Tibial nerve (tissue), 4 donors: ENCODE results near the gene CAPZA1. TPM values are rescaled to one million over a fixed set of nuclear protein-coding genes. Genes with fewer than 3 reads are reported as not detected.

Source experiments
- DNase-seq, 2 donors: peaks; one replicate each; pipeline ENCODE4 v3.0.0-alpha.2; 2019; ENCODE audit warnings: low spot score in 2 of 2
- H3K27ac ChIP-seq, 4 donors: fragments of 200-600 bp; sonication (generic) in 3 of 4; one replicate each; pipeline ENCODE4 v1.5.1; 2017 to 2019; ENCODE audit warnings: mild to moderate bottlenecking in 1 of 4
- H3K27me3 ChIP-seq, 2 donors: fragments of 200-600 bp; sonication (generic) in 1 of 2; one replicate each; pipeline versions ENCODE4 v1.5.1 to v1.6.0; 2017 to 2019
- H3K36me3 ChIP-seq, 3 donors: fragments of 200-600 bp; sonication (generic); one replicate each; pipeline ENCODE4 v1.5.1; 2018 to 2019
- H3K4me1 ChIP-seq, 4 donors: fragments of 200-600 bp; sonication (generic) in 3 of 4; one replicate each; pipeline ENCODE4 v1.5.1; 2017 to 2019
- H3K4me3 ChIP-seq, 4 donors: fragments of 200-600 bp; sonication (generic) in 3 of 4; one replicate each; pipeline ENCODE4 v1.5.1; 2017 to 2019; ENCODE audit warnings: mild to moderate bottlenecking in 1 of 4, moderate library complexity in 1 of 4
- H3K9me3 ChIP-seq, 4 donors: fragments of 200-600 bp; sonication (generic) in 3 of 4; one replicate each; pipeline ENCODE4 v1.5.1; 2017 to 2019
- EP300 ChIP-seq, 2 donors: sonication (generic); formaldehyde crosslinking; IDR thresholded peaks; one replicate each; pipeline ENCODE4 v1.6.1; 2017; ENCODE audit warnings: antibody characterized with exemption in 2 of 2, mild to moderate bottlenecking in 1 of 2
- POLR2A ChIP-seq, 2 donors: fragments of 450-650 bp; IDR thresholded peaks; one replicate each; pipeline ENCODE4 v1.6.1; 2017; ENCODE audit warnings: antibody characterized with exemption in 2 of 2, mild to moderate bottlenecking in 2 of 2, moderate library complexity in 2 of 2
- WGBS, 2 donors: methylation state at CpG; one replicate each; pipeline ENCODE4 v1.1.5; 2018; 5-methylcytosine and 5-hydroxymethylcytosine counted together
- total RNA-seq, 4 donors: library from RNA; depleted of rRNA; stranded (reverse); fragments of >200 nt; gene quantifications; one replicate each; pipeline ENCODE4 v1.1.0, GENCODE V29; 2016
- TF ChIP-seq, protein P1 (sequence below), 5 experiments: fragments of 200-600 bp in 3 of 5; fragments of 450-650 bp in 2 of 5; sonication (generic) in 3 of 5; IDR thresholded peaks; one replicate each; pipeline ENCODE4 v1.5.1; 2016 to 2019; ENCODE audit warnings: antibody characterized with exemption in 5 of 5, mild to moderate bottlenecking in 3 of 5, moderate library complexity in 2 of 5

CAPZA1 gene
- total RNA-seq, 4 donors from 2014 or later, result 90.8 to 126 (median 114) TPM

DNA sequence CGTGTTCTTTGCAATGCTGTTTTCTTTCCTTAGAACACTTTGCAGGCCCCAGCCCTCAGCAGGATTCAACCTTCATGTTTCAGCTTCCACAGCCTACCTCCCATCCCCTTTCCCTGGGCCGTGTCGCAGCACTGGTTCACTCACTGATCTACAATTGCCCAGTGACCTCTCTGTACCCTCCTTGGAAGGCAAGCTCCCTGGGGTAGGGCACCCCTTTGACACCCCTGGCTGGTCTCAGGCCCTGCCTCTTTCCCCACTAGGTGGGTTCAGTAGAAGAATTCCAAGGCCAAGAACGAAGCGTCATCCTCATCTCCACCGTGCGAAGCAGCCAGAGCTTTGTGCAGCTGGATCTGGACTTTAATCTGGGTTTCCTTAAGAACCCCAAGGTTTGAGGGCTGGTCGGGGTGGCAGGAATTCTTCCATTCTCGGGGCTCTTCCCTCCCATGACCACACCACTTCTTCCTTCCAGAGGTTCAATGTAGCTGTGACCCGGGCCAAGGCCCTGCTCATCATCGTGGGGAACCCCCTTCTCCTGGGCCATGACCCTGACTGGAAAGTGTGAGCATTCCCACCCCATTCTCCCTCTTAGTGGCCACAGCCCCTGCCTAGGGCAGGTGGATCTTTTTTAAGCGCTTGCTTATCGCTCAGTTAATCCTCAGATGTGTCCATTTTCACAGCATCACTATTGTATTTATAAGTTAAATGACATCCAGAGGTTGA, 80.0 kb downstream of the CAPZA1 start:
- no peak overlapping the region for H3K4me3 ChIP-seq
- no peak for DNase-seq
- H3K9me3 ChIP-seq, result no peaks in the 10 kb centered on the region
- H3K36me3 ChIP-seq, result peaks cover 3 to 58% (median 5%) of the 10 kb centered on the region in 3 donors
- H3K4me1 ChIP-seq, result peaks cover 0 to 68% (median 61%) of the 10 kb centered on the region in 4 donors
- peak overlapping the region; percentile 81 to 100 (median 98) for H3K27ac ChIP-seq
- 49 to 68% methylated on average over 9 to 13 of the region's 13 CpGs for WGBS, 2 donors
- no peak for TF ChIP-seq EP300 (IDR thresholded peaks at IDR 0.05)
- TF ChIP-seq POLR2A (IDR thresholded peaks at IDR 0.05), result no peak
- TF ChIP-seq, protein P1, sequence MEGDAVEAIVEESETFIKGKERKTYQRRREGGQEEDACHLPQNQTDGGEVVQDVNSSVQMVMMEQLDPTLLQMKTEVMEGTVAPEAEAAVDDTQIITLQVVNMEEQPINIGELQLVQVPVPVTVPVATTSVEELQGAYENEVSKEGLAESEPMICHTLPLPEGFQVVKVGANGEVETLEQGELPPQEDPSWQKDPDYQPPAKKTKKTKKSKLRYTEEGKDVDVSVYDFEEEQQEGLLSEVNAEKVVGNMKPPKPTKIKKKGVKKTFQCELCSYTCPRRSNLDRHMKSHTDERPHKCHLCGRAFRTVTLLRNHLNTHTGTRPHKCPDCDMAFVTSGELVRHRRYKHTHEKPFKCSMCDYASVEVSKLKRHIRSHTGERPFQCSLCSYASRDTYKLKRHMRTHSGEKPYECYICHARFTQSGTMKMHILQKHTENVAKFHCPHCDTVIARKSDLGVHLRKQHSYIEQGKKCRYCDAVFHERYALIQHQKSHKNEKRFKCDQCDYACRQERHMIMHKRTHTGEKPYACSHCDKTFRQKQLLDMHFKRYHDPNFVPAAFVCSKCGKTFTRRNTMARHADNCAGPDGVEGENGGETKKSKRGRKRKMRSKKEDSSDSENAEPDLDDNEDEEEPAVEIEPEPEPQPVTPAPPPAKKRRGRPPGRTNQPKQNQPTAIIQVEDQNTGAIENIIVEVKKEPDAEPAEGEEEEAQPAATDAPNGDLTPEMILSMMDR (IDR thresholded peaks at IDR 0.05), result no peak
- H3K27me3 ChIP-seq, result no peaks in the 10 kb centered on the region

DNA sequence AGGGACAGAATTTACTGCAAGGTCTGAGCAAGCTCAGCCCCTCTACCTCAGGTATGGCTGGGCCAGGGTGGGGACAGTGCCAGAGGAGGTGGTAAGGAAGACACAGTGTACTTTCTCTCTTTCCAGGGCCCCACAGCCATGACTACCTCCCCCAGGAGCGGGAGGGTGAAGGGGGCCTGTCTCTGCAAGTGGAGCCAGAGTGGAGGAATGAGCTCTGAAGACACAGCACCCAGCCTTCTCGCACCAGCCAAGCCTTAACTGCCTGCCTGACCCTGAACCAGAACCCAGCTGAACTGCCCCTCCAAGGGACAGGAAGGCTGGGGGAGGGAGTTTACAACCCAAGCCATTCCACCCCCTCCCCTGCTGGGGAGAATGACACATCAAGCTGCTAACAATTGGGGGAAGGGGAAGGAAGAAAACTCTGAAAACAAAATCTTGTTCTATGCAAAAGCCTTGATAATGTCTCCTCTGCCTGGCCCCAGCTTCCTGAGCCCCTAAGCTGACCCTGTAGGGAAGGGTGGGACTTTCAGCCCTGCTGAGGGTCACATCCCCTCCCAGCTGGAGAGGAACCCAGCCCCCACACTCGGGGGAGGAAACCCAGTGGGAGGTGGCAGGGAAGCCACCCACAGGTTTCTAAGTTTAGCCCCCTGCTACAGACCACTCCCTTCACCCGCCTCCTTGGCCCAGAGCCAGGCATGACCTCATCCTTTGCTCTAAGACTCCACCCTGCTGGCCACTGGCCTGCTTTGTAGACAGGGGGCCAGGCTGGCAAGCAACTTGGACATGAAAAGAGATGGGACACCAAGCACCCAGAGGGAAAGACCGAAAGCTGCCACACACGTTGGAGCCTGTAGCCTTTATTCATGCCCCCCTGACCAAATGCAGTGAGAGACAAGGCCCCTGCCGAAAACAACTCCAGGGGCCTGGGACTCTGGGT, 80.9 kb downstream of the CAPZA1 start:
- H3K27ac ChIP-seq, result peak overlapping the region; percentile 81 to 100 (median 98)
- no peaks in the 10 kb centered on the region for H3K27me3 ChIP-seq
- no peak overlapping the region for H3K4me3 ChIP-seq
- peak; percentile 98 to 99 for DNase-seq
- peaks cover 0 to 77% (median 65%) of the 10 kb centered on the region in 4 donors for H3K4me1 ChIP-seq
- H3K9me3 ChIP-seq, result no peaks in the 10 kb centered on the region
- WGBS, 2 donors, result 6 to 18% methylated on average over 7 of the region's 7 CpGs
- peaks cover 3 to 49% (median 5%) of the 10 kb centered on the region in 3 donors for H3K36me3 ChIP-seq
- TF ChIP-seq EP300 (IDR thresholded peaks at IDR 0.05), result peak; percentile 71 to 91
- TF ChIP-seq, protein P1 (IDR thresholded peaks at IDR 0.05), result peak in 2 of 5 experiments; percentile 36 to 48
- TF ChIP-seq POLR2A (IDR thresholded peaks at IDR 0.05), result peak in 1 of 2 donors; percentile 56

DNA sequence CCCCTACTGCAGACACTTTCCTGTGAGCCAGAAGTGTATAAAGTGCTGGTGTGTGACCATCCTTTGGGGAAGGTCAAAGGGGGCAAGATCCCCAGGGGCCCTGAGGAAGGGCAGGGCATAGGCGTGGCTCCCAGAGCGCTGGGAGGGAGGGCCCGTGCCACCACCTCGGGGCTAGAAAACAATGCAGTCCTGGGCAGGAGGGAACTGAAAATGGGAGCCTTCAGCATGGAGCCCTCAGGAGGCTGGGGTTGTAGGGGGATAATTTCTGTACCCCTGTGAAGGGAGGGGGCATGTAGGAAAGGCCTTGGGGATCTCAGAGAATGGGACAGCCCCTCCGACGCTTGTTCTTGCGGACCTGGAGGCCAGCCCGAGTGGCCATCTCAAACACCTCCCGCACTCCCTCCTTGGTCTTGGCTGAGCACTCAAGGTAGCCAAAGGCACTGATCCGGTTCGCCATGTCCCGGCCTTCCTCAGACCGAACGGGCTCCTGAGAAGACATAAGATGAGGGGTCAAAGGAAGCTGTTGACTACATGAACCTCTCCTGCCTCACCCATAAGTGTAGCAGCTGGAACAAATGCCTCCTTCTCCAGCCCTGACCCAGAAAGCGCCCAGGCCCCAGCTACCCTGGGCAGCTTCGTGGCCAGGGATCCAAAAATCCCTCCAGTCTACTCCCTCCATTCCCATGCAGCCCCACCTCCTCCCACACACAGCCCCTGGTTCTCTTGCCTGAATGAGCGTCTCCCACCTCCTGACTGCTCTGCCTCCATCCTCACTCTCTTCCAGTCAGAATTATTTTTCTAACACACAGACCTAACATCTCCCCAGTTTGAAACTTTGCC, 81.8 kb downstream of the CAPZA1 start:
- no peaks in the 10 kb centered on the region for H3K27me3 ChIP-seq
- WGBS, 2 donors, result 44 to 48% methylated on average over 15 to 17 of the region's 17 CpGs
- no peak for DNase-seq
- peaks cover 3 to 40% (median 5%) of the 10 kb centered on the region in 3 donors for H3K36me3 ChIP-seq
- H3K9me3 ChIP-seq, result no peaks in the 10 kb centered on the region
- peak overlapping the region; percentile 81 to 100 (median 98) for H3K27ac ChIP-seq
- peaks cover 0 to 83% (median 68%) of the 10 kb centered on the region in 4 donors for H3K4me1 ChIP-seq
- no peak for TF ChIP-seq POLR2A (IDR thresholded peaks at IDR 0.05)
- no peak overlapping the region for H3K4me3 ChIP-seq

- no peak for TF ChIP-seq POLR2A (IDR thresholded peaks at IDR 0.05)
- no peak for TF ChIP-seq EP300 (IDR thresholded peaks at IDR 0.05)
- TF ChIP-seq, protein P1 (IDR thresholded peaks at IDR 0.05), result no peak
- no peak for DNase-seq
- Histone ChIP-seq H3K27ac (peak overlapping the region; percentile 81 to 100 (median 98)), H3K36me3 (peaks cover 3 to 34% (median 5%) of the 10 kb centered on the region in 3 donors), H3K9me3 (no peaks in the 10 kb centered on the region), H3K4me3 (no peak overlapping the region), H3K27me3 (no peaks in the 10 kb centered on the region), H3K4me1 (peaks cover 0 to 83% (median 68%) of the 10 kb centered on the region in 4 donors)
- WGBS, 2 donors, result 28 to 38% methylated on average over 3 of the region's 3 CpGs
These were observed 82.4 kb downstream of the CAPZA1 start for GRCh38 chr1:112702067-112702395.
